Kidney epithelial cell (primary cell): ENCODE results near the gene PIGM. TPM values are rescaled to one million over a fixed set of nuclear protein-coding genes. Genes with fewer than 3 reads are reported as not detected.

ENCODE experiments used
- DNase-seq: peaks from one replicate; pipeline ENCODE4 v3.0.0-alpha.2; 2010; ENCODE audit warnings: low read depth
- H3K27me3 ChIP-seq: 2 replicates; pipeline ENCODE4 v1.6.0; 2011; ENCODE audit warnings: low read length; ENCODE audit not compliant: control insufficient read depth, insufficient read depth
- H3K36me3 ChIP-seq: 2 replicates; pipeline ENCODE4 v1.5.1; 2011; ENCODE audit warnings: low read length; ENCODE audit not compliant: control insufficient read depth, insufficient read depth
- H3K4me3 ChIP-seq: 2 replicates; pipeline ENCODE4 v1.5.1; 2011; ENCODE audit warnings: low read depth, mild to moderate bottlenecking, control low read depth, low read length
- CTCF ChIP-seq: IDR thresholded peaks from 2 replicates; pipeline ENCODE4 v1.5.1; 2011; ENCODE audit warnings: mild to moderate bottlenecking, moderate library complexity, low read length, control low read depth, inconsistent platforms; ENCODE audit not compliant: insufficient read depth, poor library complexity, severe bottlenecking
- total RNA-seq: library from RNA; depleted of rRNA; stranded (reverse); fragments of >200 nt; gene quantifications from 2 replicates; pipeline ENCODE4 v1.2.3, GENCODE V29; 2015

The PIGM gene
- total RNA-seq, 1 donor from 2014 or later: 5.3 TPM

DNA sequence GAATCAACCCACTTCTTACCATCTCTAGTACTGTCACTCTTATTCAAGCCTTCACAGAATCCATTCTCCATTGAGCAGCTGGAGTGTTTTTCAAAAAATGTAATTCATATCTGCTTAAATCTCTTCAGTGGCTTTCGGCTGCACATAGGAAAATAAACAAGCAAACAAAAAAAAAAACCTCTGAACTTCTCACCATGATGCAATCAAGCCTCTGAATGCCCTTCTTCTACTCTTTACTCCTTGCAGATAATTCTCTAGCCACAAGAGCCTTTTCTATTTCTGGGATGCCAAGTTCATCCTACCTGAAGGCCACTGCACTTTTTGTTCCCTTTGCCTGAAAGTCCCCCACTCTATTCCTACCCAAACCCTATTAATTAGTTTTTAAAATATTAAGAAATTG, 14.2 kb downstream of the PIGM start:
- H3K27me3 ChIP-seq: no peaks in the 10 kb centered on the region
- no peak for TF ChIP-seq CTCF
- H3K36me3 ChIP-seq: no peaks in the 10 kb centered on the region
- no peak for DNase-seq
- H3K4me3 ChIP-seq: no peak overlapping the region

DNA sequence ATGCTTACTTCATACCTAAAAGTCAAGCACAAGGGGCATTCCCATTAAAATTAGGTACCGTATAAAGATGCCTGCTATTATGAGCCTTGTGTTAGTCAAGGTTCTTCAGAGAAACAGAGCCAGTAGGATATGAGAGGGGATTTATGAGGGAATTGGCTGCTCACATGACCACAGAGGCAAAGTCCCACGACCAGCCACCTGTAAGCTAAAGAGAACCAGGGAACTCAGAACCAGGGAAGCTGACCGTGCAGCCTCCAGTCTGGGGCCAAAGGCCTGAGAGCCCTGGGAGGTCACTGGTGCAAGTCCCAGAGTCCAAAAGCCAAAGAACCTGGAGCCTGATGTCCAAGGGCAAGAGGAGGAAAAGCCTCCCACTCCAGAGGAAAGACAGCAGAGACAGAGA, 20.0 kb downstream of the PIGM start:
- Histone ChIP-seq H3K4me3 (no peak overlapping the region), H3K27me3 (peaks cover 2% of the 10 kb centered on the region), H3K36me3 (no peaks in the 10 kb centered on the region)
- no peak for DNase-seq
- no peak for TF ChIP-seq CTCF

GRCh38 chr1:160009801-160010200, 22.0 kb downstream of the PIGM start:
- no peak for DNase-seq
- peaks cover 2% of the 10 kb centered on the region for H3K27me3 ChIP-seq
- no peaks in the 10 kb centered on the region for H3K36me3 ChIP-seq
- TF ChIP-seq CTCF: no peak
- no peak overlapping the region for H3K4me3 ChIP-seq

- no peak overlapping the region for H3K4me3 ChIP-seq
- TF ChIP-seq CTCF: no peak
- no peaks in the 10 kb centered on the region for H3K36me3 ChIP-seq
- DNase-seq: no peak
- peaks cover 2% of the 10 kb centered on the region for H3K27me3 ChIP-seq
These were observed 22.7 kb downstream of the PIGM start for GRCh38 chr1:160009081-160009480.

GRCh38 chr1:160007577-160008200, 24.1 kb downstream of the PIGM start:
- TF ChIP-seq CTCF: peak; percentile 59
- Histone ChIP-seq H3K27me3 (peaks cover 2% of the 10 kb centered on the region), H3K4me3 (no peak overlapping the region), H3K36me3 (no peaks in the 10 kb centered on the region)
- no peak for DNase-seq

DNA sequence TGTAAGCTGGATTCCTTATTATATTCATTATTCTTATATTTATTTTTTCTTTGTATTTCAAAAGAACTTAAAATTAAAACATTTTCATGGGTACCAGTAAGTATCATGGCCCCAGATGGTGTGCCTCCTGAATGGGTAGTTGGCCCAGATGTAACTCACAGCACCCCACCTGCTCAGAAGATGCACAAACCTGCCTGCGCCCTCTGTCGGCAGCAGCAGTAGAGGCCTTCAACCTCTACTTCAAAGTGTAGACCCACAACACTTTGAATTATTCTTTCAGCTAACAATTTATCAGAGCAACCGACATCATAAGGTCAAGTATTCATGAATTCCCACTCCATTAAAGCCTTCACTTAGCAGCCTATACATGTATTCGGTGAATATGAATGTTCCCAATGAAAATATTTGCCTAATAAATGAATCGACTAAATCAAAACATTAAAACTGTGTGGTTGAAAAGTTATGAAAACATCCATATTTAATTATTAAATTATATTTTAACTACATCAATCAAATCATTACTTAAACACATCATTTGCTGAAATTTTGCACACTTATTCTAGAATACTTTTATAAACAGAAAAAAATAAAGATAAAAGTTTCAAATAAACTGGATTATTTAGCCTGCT, 25.4 kb downstream of the PIGM start:
- no peak overlapping the region for H3K4me3 ChIP-seq
- H3K36me3 ChIP-seq: no peaks in the 10 kb centered on the region
- peak; percentile 97 for TF ChIP-seq CTCF
- no peak for DNase-seq
- peaks cover 2% of the 10 kb centered on the region for H3K27me3 ChIP-seq
